Mesothelial cell of epicardium (in vitro differentiated cells): Measurements from ENCODE around the gene ALX4. TPM values are rescaled to one million over a fixed set of nuclear protein-coding genes. Genes with fewer than 3 reads are reported as not detected.

ENCODE experiments used
- DNase-seq, 2 experiments: peaks; one replicate each; pipeline ENCODE4 v3.0.0; 2021; ENCODE audit warnings: low spot score in 2 of 2; ENCODE audit not compliant: unreplicated experiment in 2 of 2
- H3K27ac Mint-ChIP-seq: 2 replicates; pipeline ENCODE4 v1.8.0; 2021; ENCODE audit warnings: mixed read lengths
- H3K27me3 Mint-ChIP-seq: 2 replicates; pipeline ENCODE4 v1.8.0; 2021; ENCODE audit warnings: low read depth, mixed read lengths
- H3K36me3 Mint-ChIP-seq: 2 replicates; pipeline ENCODE4 v1.8.0; 2021; ENCODE audit warnings: mixed read lengths
- H3K4me1 Mint-ChIP-seq: 2 replicates; pipeline ENCODE4 v1.8.0; 2021; ENCODE audit warnings: mixed read lengths
- H3K4me3 Mint-ChIP-seq: 2 replicates; pipeline ENCODE4 v1.8.0; 2021; ENCODE audit warnings: mild to moderate bottlenecking, moderate library complexity, mixed read lengths
- H3K9me3 Mint-ChIP-seq: 2 replicates; pipeline ENCODE4 v1.8.0; 2021; ENCODE audit warnings: mixed read lengths
- total RNA-seq: library from RNA; stranded (reverse); gene quantifications from 3 replicates; pipeline ENCODE4 v1.2.1, GENCODE V29; 2021
- TF ChIP-seq, protein P1 (sequence below): fragments of 200-600 bp; sonication (generic); IDR thresholded peaks from one replicate; pipeline ENCODE4 v1.5.0; 2021; ENCODE audit warnings: antibody characterized with exemption; ENCODE audit not compliant: unreplicated experiment

Gene ALX4
- total RNA-seq, 1 donor from 2014 or later, result 5.5 TPM

DNA sequence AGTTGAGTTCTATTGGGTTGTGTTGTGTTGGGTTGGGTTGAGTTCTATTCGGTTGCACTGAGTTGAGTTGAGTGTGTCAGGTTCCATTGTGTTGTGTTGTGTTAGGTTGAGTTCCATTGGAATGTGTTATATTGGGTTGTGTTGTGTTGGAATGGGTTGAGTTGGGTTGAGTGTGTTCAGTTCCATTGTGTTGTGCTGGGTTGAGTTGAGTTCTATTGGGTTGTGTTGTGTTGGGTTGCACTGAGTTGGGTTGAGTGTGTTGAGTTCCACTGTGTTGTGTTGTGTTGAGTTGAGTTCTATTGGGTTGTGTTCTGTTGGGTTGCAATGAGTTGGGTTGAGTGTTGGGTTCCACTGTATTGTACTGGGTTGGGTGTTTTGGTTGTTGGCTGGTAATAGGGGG, 35.5 kb downstream of the ALX4 start:
- H3K4me3 Mint-ChIP-seq, result no peak overlapping the region
- no peak overlapping the region for H3K27ac Mint-ChIP-seq
- no peaks in the 10 kb centered on the region for H3K27me3 Mint-ChIP-seq
- H3K4me1 Mint-ChIP-seq, result peaks cover 19% of the 10 kb centered on the region
- H3K9me3 Mint-ChIP-seq, result no peaks in the 10 kb centered on the region
- TF ChIP-seq, protein P1, sequence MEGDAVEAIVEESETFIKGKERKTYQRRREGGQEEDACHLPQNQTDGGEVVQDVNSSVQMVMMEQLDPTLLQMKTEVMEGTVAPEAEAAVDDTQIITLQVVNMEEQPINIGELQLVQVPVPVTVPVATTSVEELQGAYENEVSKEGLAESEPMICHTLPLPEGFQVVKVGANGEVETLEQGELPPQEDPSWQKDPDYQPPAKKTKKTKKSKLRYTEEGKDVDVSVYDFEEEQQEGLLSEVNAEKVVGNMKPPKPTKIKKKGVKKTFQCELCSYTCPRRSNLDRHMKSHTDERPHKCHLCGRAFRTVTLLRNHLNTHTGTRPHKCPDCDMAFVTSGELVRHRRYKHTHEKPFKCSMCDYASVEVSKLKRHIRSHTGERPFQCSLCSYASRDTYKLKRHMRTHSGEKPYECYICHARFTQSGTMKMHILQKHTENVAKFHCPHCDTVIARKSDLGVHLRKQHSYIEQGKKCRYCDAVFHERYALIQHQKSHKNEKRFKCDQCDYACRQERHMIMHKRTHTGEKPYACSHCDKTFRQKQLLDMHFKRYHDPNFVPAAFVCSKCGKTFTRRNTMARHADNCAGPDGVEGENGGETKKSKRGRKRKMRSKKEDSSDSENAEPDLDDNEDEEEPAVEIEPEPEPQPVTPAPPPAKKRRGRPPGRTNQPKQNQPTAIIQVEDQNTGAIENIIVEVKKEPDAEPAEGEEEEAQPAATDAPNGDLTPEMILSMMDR, result no peak
- H3K36me3 Mint-ChIP-seq, result no peaks in the 10 kb centered on the region
- DNase-seq, result no peak

DNA sequence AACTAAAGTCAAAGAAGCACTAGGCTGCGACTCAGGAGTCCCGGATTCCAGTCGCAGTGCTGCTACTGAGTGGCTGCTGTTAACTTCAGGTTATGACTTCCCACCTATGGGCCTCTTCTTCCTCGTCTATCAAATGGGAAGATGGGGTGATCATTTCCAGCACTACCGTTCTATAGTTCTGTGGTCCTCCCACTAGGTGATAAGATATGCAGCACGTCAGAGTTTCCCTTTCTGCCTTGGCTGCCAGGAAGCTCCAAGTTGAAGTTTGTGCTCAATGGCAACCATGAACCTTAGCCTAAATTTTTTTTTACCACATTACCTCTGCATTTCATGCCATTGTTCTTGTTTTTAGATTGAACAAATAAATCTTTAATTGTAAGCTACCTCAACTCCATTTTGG, 38.7 kb downstream of the ALX4 start:
- no peak for DNase-seq
- peaks cover 32% of the 10 kb centered on the region for H3K4me1 Mint-ChIP-seq
- no peaks in the 10 kb centered on the region for H3K27me3 Mint-ChIP-seq
- TF ChIP-seq, protein P1, result no peak
- H3K9me3 Mint-ChIP-seq, result no peaks in the 10 kb centered on the region
- H3K4me3 Mint-ChIP-seq, result no peak overlapping the region
- H3K27ac Mint-ChIP-seq, result no peak overlapping the region
- no peaks in the 10 kb centered on the region for H3K36me3 Mint-ChIP-seq

DNA sequence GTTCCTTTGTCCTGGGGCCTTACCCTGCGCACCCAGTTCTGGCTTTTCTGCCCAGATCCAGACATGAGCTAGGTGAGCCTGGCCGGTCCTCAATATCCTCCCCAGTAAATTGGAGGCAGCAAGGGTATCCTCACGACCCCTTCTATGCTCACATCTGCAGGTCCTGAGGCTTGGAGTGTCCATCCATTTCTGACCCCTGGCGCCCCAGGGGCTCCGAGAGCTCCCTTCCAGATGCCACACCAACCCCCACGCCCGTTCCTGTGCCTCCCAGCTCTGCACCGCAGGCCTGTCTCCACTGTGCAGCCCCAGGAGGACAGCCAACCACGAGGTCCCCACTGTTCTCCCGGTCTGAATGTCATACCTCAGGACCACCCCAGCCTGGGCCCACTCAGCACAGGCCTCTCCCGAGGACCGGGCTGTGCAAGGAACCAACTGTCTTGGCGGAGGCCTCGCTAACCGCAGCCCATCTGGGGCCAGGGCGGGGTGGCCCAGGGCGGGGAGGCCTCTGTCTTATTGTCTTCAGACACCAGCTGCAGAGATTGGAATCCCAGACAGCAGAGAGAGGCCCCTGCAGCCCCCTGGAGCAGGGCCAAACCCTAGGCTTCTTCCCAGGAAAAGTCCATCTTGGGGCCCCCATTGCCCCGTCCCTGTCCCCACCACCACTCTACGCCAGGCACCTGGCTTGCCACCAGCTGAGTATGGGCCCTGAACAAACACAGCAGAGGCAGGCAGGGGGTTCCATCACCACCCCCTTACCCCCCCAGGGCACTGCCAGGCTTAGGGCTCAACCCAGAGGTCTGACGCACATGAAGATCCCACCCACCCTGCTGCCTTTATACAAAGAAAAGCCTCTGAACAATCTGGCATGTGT, 39.3 kb downstream of the ALX4 start:
- TF ChIP-seq, protein P1, result no peak
- no peaks in the 10 kb centered on the region for H3K36me3 Mint-ChIP-seq
- no peak overlapping the region for H3K4me3 Mint-ChIP-seq
- H3K4me1 Mint-ChIP-seq, result peaks cover 32% of the 10 kb centered on the region
- no peaks in the 10 kb centered on the region for H3K27me3 Mint-ChIP-seq
- no peak for DNase-seq
- H3K9me3 Mint-ChIP-seq, result no peaks in the 10 kb centered on the region
- H3K27ac Mint-ChIP-seq, result peak overlapping the region; percentile 86

DNA sequence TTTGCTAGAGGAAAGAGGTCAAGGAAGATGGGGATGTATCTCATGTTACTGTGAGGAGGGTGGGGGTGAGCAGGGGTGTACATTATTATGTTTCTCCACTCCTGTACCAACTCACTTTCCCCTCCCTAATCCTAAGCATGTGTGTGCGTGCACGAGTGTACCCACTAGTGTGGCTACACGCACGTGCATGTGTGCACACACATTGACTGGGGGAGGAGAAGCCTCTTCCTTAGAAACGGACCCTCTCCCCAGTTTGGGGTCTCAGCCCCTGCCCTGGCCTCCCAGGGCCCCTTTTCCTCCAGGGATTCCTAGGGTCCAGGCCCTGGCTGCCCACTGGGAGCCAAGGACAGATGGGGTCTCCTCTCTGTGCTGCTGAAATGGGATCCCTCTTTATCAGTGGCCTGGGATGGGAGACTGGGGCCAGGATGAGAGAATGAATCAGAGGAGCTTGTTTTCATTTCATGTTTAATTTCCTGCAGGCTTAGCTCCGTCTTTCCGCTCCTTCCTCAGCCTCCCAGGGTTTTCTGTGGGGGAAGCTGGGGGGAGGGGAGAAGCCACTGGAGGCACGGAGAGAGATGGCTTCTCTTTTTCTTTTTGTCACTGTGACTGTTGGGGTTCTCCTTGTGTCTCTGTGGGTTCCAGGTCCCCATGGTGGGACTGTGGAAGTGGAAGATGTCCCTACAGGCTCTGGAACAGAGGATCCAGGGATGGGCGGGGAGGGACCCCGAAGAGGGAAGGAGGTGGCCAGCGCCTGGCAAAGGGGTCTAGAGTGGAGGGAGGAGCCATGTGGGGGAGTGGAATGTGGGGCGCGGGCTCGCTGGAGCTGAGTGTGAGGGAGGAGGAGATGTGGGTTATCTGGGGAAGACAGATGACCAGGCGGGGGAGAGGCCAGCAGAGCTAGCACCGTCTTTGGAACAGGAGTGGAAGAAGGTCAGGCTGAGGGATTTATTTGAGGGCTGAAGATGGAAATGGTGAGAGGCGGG, 40.3 kb downstream of the ALX4 start:
- Mint-ChIP-seq H3K9me3 (no peaks in the 10 kb centered on the region), H3K4me3 (peak overlapping the region; percentile 4), H3K27ac (peak overlapping the region; percentile 86), H3K27me3 (no peaks in the 10 kb centered on the region), H3K36me3 (no peaks in the 10 kb centered on the region), H3K4me1 (peaks cover 32% of the 10 kb centered on the region)
- TF ChIP-seq, protein P1, result no peak
- no peak for DNase-seq

DNA sequence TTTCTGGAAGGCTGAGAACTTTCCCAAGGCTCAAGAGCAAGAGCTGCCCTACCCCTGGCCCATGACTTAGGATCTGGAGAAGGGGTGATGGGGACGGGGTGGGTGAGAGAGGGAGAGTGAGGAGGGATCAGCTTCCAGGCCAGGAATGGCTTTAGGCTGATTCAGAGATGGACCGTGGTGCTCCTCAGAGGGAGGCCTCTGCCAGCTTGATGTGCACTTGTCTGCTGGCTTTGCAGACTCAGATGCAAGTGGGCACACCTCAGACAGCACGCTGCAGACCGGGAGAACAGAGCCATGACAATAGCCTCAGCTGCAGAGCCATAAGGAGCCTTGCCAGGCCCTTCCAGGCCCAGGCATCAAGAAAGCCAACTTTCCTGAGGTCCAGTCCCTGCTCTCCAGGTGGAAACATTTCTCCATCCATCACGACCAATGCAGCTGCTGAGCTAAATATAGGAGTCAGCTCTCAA, 41.3 kb downstream of the ALX4 start:
- H3K4me1 Mint-ChIP-seq, result peaks cover 32% of the 10 kb centered on the region
- no peaks in the 10 kb centered on the region for H3K9me3 Mint-ChIP-seq
- DNase-seq, result no peak
- no peaks in the 10 kb centered on the region for H3K27me3 Mint-ChIP-seq
- no peak overlapping the region for H3K27ac Mint-ChIP-seq
- H3K4me3 Mint-ChIP-seq, result no peak overlapping the region
- no peaks in the 10 kb centered on the region for H3K36me3 Mint-ChIP-seq
- TF ChIP-seq, protein P1, result no peak
